ENCODE measurements around the gene ZNF774.

GRCh38 chr15:90400005-90400758 lies 48.1 kb downstream of the ZNF774 start:
- TF ChIP-seq CTCF (IDR thresholded peaks at IDR 0.05) (no peak), ZFX (IDR thresholded peaks at IDR 0.05; ENCODE audit: borderline replicate concordance) (no peak)
